Tongue (tissue), 2 donors: ENCODE measurements around the gene UNG. TPM values are rescaled to one million over a fixed set of nuclear protein-coding genes. Genes with fewer than 3 reads are reported as not detected.
"Not testable (repeated sequence)": the region's sequence is repeated elsewhere in the genome, so short reads cannot be mapped to it uniquely, and the experiment has no call there.

ENCODE experiments used
- DNase-seq: peaks from one replicate; pipeline ENCODE4 v3.0.0-alpha.2; 2015
- total RNA-seq: library from RNA; depleted of rRNA; stranded (reverse); fragments of >200 nt; gene quantifications from one replicate; pipeline ENCODE4 v1.2.3, GENCODE V29; 2014

The UNG gene
- total RNA-seq, 1 donor from 2014 or later = 30.6 TPM

- no peak for DNase-seq
These were observed 24.0 kb downstream of the UNG start for GRCh38 chr12:109121346-109121880.

DNA sequence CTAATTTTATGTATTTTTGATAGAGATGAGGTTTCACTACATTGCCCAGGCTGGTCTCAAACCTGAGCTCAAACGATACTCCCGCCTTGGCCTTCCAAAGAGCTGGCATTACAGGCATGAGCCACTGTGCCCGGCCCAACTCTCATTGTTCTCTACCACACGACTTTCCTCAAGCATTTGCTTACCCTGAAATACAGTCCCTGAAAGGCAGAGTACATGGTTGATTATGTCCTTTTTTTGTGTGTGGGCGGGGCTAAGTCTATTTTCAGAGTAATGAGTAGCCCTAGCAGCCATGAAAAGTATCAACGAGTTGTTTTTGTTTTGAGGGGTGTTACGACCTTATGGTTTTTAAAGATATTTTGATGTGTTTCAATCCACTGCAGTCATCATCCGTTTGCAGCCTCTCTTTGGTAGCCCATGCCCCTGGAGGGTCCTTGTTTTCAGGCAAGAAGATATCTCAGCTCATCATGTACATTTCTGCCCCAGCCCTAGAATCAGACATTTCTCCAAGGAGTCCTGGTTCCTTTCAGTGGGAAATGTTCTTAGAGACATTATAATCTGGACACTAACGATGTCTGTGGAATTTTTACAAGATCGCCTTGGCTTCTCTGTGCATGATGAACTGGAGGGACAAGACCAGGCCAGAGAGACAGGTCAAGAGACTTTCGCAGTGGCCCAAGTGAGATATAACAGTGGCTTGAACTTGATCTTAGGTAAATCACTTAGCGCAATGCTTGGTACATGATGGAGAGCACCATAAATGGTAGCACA is 27.7 kb downstream of the UNG start:
- DNase-seq = no peak

DNA sequence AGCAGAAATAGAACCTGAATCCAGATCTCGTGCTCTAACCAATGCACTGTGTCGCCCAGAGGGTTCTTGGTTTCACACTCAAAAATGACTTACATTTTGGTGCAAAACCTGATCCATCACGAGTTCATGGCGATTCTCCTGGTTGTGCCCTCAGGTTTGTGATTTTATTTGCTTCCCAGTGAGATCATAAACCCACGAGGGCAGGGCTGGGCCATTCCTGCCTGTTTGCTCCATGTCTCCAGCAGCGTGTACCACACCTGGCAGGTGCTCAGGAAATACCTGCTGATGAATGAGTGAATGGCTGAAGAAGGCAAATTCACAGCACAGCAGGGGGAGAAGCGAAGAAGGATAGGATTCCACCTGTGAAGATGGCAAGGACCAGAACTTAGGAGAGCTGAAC is 28.4 kb downstream of the UNG start:
- DNase-seq = no peak

- no peak for DNase-seq
These were observed 29.4 kb downstream of the UNG start for GRCh38 chr12:109126784-109127183.

DNA sequence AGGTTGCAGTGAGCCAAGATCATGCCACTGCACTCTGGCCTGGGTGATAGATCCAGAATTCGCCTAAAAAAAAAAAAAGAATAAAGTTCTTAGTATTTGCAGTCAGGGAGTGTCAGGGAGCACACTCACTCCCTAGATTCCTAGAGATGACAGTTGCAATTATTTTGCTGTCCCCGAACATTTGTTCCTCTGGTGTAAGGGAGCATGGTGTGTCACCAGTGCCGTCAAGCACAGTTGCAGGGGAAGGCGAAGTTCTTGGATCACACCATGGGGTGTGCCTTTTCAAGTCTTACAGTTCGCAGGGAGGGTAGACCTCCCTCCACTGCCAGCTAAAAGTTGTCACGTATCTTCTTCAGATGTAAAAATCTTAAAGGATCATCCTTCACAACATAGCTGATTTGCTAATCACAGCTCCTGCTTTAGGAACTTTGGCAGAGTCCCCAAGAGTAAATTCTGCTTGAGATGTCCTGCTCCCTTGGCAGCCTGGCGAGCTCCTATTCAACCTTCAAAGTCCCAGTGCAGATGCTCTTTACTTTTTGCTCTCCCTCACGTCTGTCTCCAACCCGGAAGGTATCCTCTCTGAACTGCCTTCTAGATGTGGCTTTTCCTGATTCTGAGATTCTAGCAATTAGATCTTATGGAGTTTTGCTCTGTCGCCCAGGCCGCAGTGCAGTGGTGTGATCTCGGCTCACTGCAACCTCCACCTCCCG is 30.3 kb downstream of the UNG start:
- DNase-seq = no peak

DNA sequence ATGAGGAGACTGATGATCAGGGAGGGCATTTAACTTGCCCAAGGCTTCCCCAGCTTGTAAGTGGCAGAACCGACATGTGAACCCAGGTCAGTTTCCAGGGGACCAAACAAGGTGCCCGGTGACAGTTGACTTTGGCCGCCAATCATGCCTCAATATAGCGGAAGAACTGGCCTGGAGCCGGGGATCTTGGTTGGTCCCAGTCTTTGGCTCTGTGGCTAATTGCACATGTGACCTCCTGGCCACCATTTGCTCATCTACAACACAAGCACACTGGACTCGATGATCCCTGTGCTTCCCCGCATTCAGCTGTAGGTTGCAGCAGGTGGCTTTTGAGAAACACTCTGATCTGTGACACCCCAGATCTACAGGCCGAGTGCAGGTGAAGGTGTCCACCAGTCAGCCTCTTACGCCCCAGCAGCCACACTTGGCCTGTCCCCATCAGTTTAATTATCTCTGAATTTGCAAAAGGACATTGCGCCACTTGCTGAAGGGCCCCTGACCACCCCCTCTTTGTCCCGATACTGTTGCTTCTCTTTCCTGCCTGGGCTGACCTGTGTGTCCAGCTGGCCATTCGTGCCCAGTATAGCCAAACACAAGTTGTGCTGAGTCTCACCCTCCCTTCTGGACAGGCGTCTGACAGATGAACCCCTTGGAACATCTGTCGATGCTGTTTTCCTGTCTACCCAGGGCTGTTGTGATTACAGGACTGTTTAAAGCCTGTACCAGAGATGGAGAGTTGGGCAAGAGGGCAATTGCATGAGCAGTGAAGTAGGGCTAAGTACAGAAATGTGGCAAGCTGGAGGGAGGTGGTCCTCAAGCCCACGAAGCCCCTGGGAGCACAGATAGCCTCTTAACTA is 33.1 kb downstream of the UNG start:
- DNase-seq = no peak

DNA sequence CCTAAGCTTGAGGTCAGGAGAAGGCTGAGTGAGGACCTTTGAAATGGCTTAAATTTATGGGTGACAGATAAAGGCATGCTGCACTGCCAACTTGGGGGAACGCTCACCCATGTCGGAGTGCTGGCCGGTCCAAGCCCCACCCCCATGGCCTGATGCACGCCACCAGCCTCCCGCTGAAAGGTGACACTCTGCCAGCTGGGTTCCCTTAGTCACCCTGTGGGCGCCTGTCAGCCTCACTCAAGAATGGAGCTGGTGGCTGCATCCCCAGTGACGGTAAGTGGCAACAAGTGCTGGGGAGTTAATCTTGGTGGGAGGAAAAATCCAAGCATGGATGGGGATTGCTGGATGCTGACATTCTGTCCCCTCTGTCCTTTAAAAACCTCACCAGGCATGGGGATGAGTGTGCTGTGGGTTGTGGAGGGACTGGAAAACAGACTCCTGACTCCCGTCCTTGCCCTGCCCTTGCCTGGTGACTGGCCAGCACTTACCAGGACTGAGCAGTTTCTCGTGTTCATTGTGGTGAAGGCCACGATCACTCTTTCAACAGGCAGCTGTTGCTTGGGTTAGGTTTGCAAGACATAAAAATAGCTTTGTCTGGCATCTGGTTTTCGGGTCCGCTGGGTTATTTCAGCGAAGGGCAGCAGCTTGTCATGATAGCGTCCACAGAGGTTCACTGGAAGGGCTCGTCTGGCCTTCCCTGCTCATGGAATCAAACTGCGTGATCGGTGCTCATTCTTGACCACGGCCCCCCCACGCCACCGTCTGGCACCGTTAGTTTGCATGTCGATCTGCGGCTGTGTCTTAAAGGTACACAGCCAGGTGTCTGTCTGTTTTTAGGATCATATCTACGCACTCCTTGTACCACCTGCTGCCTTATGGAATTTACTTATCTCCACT is 34.0 kb downstream of the UNG start:
- peak; percentile 80 for DNase-seq

GRCh38 chr12:109134186-109134917 is 37.0 kb downstream of the UNG start:
- no peak for DNase-seq

- DNase-seq = no peak
These were observed 39.7 kb downstream of the UNG start for GRCh38 chr12:109137055-109137454.

DNA sequence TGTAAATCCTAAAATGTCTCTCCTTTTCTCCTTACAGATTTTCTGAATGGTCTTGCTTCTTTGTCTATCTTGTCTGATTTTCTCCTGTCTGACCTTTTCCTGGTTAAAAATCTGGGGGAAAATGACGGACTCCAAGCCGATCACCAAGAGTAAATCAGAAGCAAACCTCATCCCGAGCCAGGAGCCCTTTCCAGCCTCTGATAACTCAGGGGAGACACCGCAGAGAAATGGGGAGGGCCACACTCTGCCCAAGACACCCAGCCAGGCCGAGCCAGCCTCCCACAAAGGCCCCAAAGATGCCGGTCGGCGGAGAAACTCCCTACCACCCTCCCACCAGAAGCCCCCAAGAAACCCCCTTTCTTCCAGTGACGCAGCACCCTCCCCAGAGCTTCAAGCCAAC is 42.0 kb downstream of the UNG start:
- no peak for DNase-seq

DNA sequence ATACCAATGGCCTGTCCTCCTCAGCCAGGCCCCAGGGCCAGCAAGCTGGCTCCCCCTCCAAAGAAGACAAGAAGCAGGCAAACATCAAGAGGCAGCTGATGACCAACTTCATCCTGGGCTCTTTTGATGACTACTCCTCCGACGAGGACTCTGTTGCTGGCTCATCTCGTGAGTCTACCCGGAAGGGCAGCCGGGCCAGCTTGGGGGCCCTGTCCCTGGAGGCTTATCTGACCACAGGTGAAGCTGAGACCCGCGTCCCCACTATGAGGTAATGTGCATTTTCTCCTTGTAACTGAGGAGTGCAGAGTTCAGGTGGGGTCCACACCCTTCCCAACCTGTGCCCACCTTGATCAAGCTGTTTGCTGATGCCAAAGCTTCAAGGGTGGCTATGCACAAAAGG is 42.4 kb downstream of the UNG start:
- no peak for DNase-seq

DNA sequence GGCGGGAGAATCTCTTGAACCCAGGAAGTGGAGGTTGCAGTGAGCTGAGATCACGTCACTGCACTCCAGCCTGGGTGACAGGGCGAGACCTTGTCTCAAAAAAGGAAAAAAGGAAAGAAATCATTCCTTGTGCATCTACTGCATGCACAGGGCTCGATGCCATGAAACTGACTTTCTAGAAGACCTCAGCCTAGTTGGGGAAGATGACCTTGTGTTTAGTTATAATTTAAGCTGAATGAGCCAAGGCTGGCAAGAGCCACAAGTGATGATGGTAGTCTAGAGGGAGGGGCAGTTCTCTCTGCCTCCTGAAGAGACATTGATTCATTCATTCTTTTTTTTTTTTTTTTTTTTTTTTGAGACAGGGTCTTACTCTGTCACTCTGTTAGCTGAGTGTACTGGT is 43.2 kb downstream of the UNG start:
- DNase-seq = no peak

GRCh38 chr12:109144224-109144623 is 46.8 kb downstream of the UNG start:
- DNase-seq = no peak

GRCh38 chr12:109147126-109147525 is 49.7 kb downstream of the UNG start:
- not testable (repeated sequence) for DNase-seq

GRCh38 chr12:109147954-109148353 is 50.6 kb downstream of the UNG start:
- DNase-seq = peak; percentile 57

DNA sequence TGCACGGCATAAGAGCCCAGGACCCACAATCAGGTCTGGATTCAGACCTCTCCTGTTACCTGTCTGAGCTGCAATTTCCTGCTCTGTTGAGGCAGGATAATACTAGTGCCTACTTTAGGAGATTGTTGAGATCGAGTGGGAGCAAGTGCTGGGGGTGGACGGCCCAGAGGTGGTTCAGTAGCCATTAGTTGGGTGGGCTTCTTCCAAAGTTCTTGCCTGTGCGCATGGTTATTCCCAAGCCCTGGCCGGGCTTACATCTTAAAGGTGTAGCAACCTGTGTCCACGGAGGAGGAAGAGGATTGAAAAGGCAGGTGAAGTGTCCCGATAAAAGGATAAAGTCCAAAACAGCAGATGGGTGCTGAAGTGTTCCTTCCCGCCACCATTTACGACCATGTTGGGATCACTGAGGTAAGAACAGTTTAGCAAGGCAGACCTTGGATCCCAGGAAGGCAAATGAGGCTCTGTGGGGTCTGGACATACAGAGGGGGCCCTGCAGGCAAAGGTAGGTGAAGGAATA is 52.8 kb downstream of the UNG start:
- no peak for DNase-seq

DNA sequence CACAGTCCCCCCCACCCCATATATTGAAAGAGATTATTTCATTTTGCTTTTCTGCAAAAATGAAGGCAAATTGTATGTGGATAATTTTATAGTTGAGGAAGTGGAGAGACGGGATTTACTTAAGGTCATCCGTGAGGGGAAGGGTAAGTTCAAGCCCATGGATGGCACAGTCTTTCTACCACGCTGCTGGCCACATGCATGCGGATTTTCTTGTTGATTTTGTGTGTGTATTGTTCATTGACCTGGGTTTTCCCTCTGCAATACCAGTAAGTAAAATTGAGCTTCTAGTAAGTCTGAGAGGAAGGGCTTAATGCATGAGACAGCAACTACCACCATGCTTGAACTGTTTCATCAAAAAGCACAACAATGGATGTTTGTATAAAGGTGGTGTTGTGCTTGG is 54.1 kb downstream of the UNG start:
- no peak for DNase-seq

GRCh38 chr12:109153821-109154441 is 56.5 kb downstream of the UNG start:
- DNase-seq = no peak

- DNase-seq = peak; percentile 89
These were observed 57.3 kb downstream of the UNG start for GRCh38 chr12:109154451-109155438.
